HepG2 (cell line): ENCODE measurements around the gene LENG1. TPM values are rescaled to one million over a fixed set of nuclear protein-coding genes. Genes with fewer than 3 reads are reported as not detected.

ENCODE experiments used
- ATAC-seq: fragments of 200-7000 bp; cut with Tn5 transposase; 3 replicates; pipeline ENCODE4 v1.9.1; 2020; ENCODE audit warnings: mild to moderate bottlenecking, moderate library complexity
- BruUV-seq: library from RNA; stranded (reverse); fragments of 400-500 nt; replicated peaks from 2 replicates; lab custom pipeline; 2021; lab: Mats Ljungman, UMichigan
- CTCF ChIA-PET: fragments of 300-600 bp; formaldehyde crosslinking; extraction: SDS; loops from one replicate; lab custom pipeline; 2021; ENCODE audit warnings: low total read pairs, inconsistent platforms, low intra/inter-chr PET ratio; lab: Yijun Ruan, JAX
- POLR2A ChIA-PET: fragments of 350-600 bp; sonication (Branson Sonifier 250); formaldehyde crosslinking; loops from one replicate; lab custom pipeline; 2020; ENCODE audit warnings: antibody characterized with exemption, inconsistent platforms; lab: Yijun Ruan, JAX
- DNase-seq: peaks from one replicate; pipeline ENCODE4 v3.0.0-alpha.2; 2015; ENCODE audit warnings: low spot score
- FAIRE-seq: peaks from 3 replicates; lab custom pipeline; 2011; peaks lifted over from hg19 to GRCh38; lab: Jason Lieb, UNC
- H2AFZ ChIP-seq: one replicate; pipeline ENCODE4 v1.6.1; 2011; ENCODE audit warnings: low read length, inconsistent platforms
- H3K27ac ChIP-seq: fragments of 300-600 bp; 3 replicates; pipeline ENCODE4 v1.8.0; 2011; ENCODE audit warnings: mixed run types, mild to moderate bottlenecking, mixed read lengths, low read length, inconsistent platforms; ENCODE audit not compliant: insufficient read depth; ENCODE audit errors: extremely low read length
- H3K27me3 ChIP-seq, 2 experiments: fragments of 200-600 bp in 1 of 2; 2 replicates in 1 of 2; 3 replicates in 1 of 2; pipeline versions ENCODE4 v1.6.0 to v1.8.0; 2011; ENCODE audit warnings: low read length in 2 of 2, mild to moderate bottlenecking in 2 of 2, moderate library complexity in 2 of 2, inconsistent platforms in 1 of 2; ENCODE audit not compliant: insufficient read depth in 2 of 2, control insufficient read depth in 1 of 2
- H3K36me3 ChIP-seq, 2 experiments: fragments of 200-600 bp in 1 of 2; replicated peaks in 1 of 2; 2 replicates in 1 of 2; 3 replicates in 1 of 2; pipeline versions ENCODE4 v1.5.1 to v1.8.0; 2011; ENCODE audit warnings: low read length in 2 of 2, inconsistent platforms in 1 of 2; ENCODE audit not compliant: insufficient read depth in 2 of 2, control insufficient read depth in 1 of 2
- H3K4me1 ChIP-seq: 2 replicates; pipeline ENCODE4 v1.5.1; 2012; ENCODE audit warnings: low read length, inconsistent platforms; ENCODE audit not compliant: insufficient read depth
- H3K4me2 ChIP-seq: 2 replicates; pipeline ENCODE4 v1.6.0; 2011; ENCODE audit warnings: low read depth, low read length, inconsistent platforms
- H3K4me3 ChIP-seq, 3 experiments: fragments of 200-600 bp in 1 of 3; sonication (generic), shearing (Covaris generic) in 1 of 3; replicated peaks in 1 of 3; 2 replicates each; pipeline ENCODE4 v1.5.1; 2011 to 2016; ENCODE audit warnings: low read length in 3 of 3, inconsistent platforms in 2 of 3, low read depth in 2 of 3, mild to moderate bottlenecking in 2 of 3, control low read depth in 1 of 3, mixed read lengths in 1 of 3; ENCODE audit not compliant: insufficient read depth in 1 of 3
- H3K79me2 ChIP-seq: one replicate; pipeline ENCODE4 v1.6.1; 2011; ENCODE audit warnings: low read length, inconsistent platforms; ENCODE audit not compliant: insufficient read depth
- H3K9ac ChIP-seq: 2 replicates; pipeline ENCODE4 v1.6.0; 2011; ENCODE audit warnings: mild to moderate bottlenecking, low read depth, low read length, inconsistent platforms; ENCODE audit not compliant: insufficient read depth
- H3K9me3 ChIP-seq: 2 replicates; pipeline ENCODE4 v1.5.1; 2012; ENCODE audit warnings: mild to moderate bottlenecking, low read length
- H4K20me1 ChIP-seq: 2 replicates; pipeline ENCODE4 v1.6.0; 2011; ENCODE audit warnings: inconsistent platforms, mild to moderate bottlenecking, low read length, moderate library complexity; ENCODE audit not compliant: insufficient read depth
- BCL6 ChIP-seq: IDR thresholded peaks from 2 replicates; pipeline ENCODE4 v1.6.1; 2016; ENCODE audit warnings: missing genetic modification reagents, missing compliant biosample characterization
- CEBPZ ChIP-seq: IDR thresholded peaks from 2 replicates; pipeline ENCODE4 v1.6.1; 2012; ENCODE audit warnings: low read length, improper control_type of control experiment
- FOXP1 ChIP-seq, 2 experiments: fragments of 450-650 bp in 1 of 2; IDR thresholded peaks; 2 replicates each; pipeline ENCODE4 v1.6.1; 2017 to 2018; ENCODE audit warnings: antibody characterized with exemption in 1 of 2
- JARID2 ChIP-seq: sonication (generic); formaldehyde crosslinking; IDR thresholded peaks from 2 replicates; pipeline ENCODE4 v1.8.1; 2023; ENCODE audit warnings: missing genetic modification reagents, inconsistent platforms; ENCODE audit not compliant: insufficient replicate concordance
- MIXL1 ChIP-seq: IDR thresholded peaks from 2 replicates; pipeline ENCODE4 v1.6.1; 2016
- NPAS2 ChIP-seq: sonication (generic); formaldehyde crosslinking; IDR thresholded peaks from 2 replicates; pipeline ENCODE4 v1.8.0; 2022; ENCODE audit warnings: mild to moderate bottlenecking, missing genetic modification reagents, borderline replicate concordance
- PBX2 ChIP-seq: IDR thresholded peaks from 2 replicates; pipeline ENCODE4 v1.6.1; 2016; ENCODE audit warnings: control low read depth
- POGZ ChIP-seq: sonication (generic); formaldehyde crosslinking; IDR thresholded peaks from 2 replicates; pipeline ENCODE4 v1.4.0; 2020; ENCODE audit warnings: mild to moderate bottlenecking, missing genetic modification reagents
- POLR2G ChIP-seq: fragments of 200-400 bp; formaldehyde crosslinking; IDR thresholded peaks from 2 replicates; pipeline ENCODE4 v1.6.1; 2018; ENCODE audit warnings: mild to moderate bottlenecking, low read depth, low read length, moderate library complexity
- PTBP1 ChIP-seq: fragments of 200-400 bp; formaldehyde crosslinking; IDR thresholded peaks from 2 replicates; pipeline ENCODE4 v1.6.1; 2018; ENCODE audit warnings: low read length, low read depth; ENCODE audit not compliant: poor library complexity, severe bottlenecking
- RBFOX2 ChIP-seq: fragments of 200-400 bp; formaldehyde crosslinking; IDR thresholded peaks from 2 replicates; pipeline ENCODE4 v1.6.1; 2017; ENCODE audit warnings: low read depth, mild to moderate bottlenecking, low read length
- RFX3 ChIP-seq: IDR thresholded peaks from 2 replicates; pipeline ENCODE4 v1.6.1; 2016; ENCODE audit warnings: missing biosample characterization, missing genetic modification reagents
- TBX3 ChIP-seq: fragments of 450-650 bp; IDR thresholded peaks from 2 replicates; pipeline ENCODE4 v1.6.1; 2017; ENCODE audit warnings: antibody characterized with exemption, mild to moderate bottlenecking, inconsistent platforms, borderline replicate concordance
- ZC3H4 ChIP-seq: sonication (generic); formaldehyde crosslinking; IDR thresholded peaks from 2 replicates; pipeline ENCODE4 v1.4.0; 2020; ENCODE audit warnings: missing genetic modification reagents, borderline replicate concordance
- ZFP36L2 ChIP-seq: sonication (generic); formaldehyde crosslinking; IDR thresholded peaks from 2 replicates; pipeline ENCODE4 v1.4.0; 2020; ENCODE audit warnings: missing genetic modification reagents
- ZNF234 ChIP-seq: sonication (generic); formaldehyde crosslinking; conservative IDR thresholded peaks from 2 replicates; pipeline ENCODE4 v1.5.1; 2020; ENCODE audit warnings: mild to moderate bottlenecking, missing genetic modification reagents
- ZNF484 ChIP-seq: sonication (generic); formaldehyde crosslinking; IDR thresholded peaks from 2 replicates; pipeline ENCODE4 v1.5.1; 2020; ENCODE audit warnings: mild to moderate bottlenecking, low read depth, missing genetic modification reagents, borderline replicate concordance
- ZNF558 ChIP-seq: sonication (generic); formaldehyde crosslinking; IDR thresholded peaks from 2 replicates; pipeline ENCODE4 v1.9.0; 2022; ENCODE audit warnings: mild to moderate bottlenecking, missing genetic modification reagents, borderline replicate concordance
- ZNF563 ChIP-seq: sonication (generic); formaldehyde crosslinking; IDR thresholded peaks from 2 replicates; pipeline ENCODE4 v1.8.0; 2022; ENCODE audit warnings: mild to moderate bottlenecking, moderate library complexity, missing genetic modification reagents
- WGBS: methylation state at CpG from one replicate; pipeline ENCODE4 v1.1.6; 2017; ENCODE audit warnings: low lambda C conversion rate; 5-methylcytosine and 5-hydroxymethylcytosine counted together
- in situ Hi-C: cut with HindIII; loops from 2 replicates; pipeline ENCODE4 v1.10.0; 2017; ENCODE audit warnings: low pct_unique_long_range_greater_than_20kb; ENCODE audit not compliant: extremely low pct_ligation_motif_present
- intact Hi-C: fragments of 100-400 bp; cut with micrococcal nuclease; formaldehyde crosslinking; loops from one replicate; pipeline ENCODE4 v1.10.0; 2022; ENCODE audit not compliant: unreplicated experiment
- polyA plus RNA-seq, 8 experiments: library from polyadenylated mRNA; depleted of rRNA in 3 of 8; stranded (reverse) in 7 of 8; unstranded in 1 of 8; fragments of >200 nt; fragmentation: Illumina TruSeq in 4 of 8; extraction: Trizol in 4 of 8; gene quantifications; 2 replicates each; pipeline versions ENCODE4 v1.2.1 to v1.2.3, GENCODE V29; 2011 to 2016; ENCODE audit warnings: low read depth in 4 of 8, missing spikeins in 1 of 8, mixed read lengths in 1 of 8; ENCODE audit not compliant: insufficient read depth in 1 of 8
- total RNA-seq, 5 experiments: library from RNA; depleted of rRNA; stranded (reverse); fragments of >200 nt; fragmentation: Illumina TruSeq; extraction: Trizol; gene quantifications; 2 replicates each; pipeline ENCODE4 v1.2.3, GENCODE V29; 2016; ENCODE audit warnings: low read depth in 1 of 5

Gene LENG1
- total and polyA plus RNA-seq, 2 of the 13 experiments (the other 11 are each of a cell fraction or from before 2014, with no cell fraction given) = 1.8 to 3.8 TPM

DNA sequence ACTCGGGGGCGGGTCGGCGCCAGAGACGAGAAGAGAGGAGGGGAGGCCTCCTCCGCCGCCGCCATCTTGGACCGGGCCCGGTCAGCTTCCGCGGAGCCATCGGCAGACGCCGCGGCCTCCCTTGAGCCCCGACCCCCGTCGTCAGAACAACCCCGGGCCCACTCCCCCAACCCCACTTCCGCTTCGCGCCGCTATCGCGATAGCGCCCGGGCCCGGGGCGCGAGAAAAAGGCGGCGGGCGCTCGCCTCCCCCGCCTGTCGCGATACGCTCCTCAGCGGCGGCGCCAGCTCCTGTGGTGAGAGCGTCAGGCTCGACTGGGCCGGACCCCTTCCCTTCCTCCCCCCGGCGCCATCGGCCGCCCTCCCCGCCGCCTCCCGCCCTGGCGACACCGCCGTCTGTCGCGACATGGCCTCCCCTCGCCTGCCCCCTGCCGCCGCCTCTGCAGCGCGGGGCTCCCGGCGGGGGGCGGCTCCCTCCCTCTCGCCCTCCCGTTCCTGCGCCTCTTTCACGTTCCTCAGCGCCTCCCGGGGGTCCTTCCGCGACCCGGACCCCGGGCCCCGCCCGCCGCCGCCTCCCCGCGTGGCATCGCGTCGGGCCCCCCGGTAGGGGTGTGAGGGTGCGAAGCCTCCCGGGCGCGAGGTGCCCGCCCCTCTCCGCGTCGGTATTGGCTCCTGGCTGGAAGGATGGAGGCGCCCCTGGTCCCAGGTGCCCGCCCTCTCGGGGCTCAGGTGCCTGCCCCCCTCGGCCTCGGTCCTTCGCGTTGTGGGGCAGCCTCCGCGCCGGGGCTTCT lies 21.6 kb downstream of the LENG1 start, which contains the start of gene CNOT3 (continued):
- TF ChIP-seq FOXP1 (IDR thresholded peaks at IDR 0.05) (no peak), FOXP1 (CRISPR knock-in tag; IDR thresholded peaks at IDR 0.05) (no peak), PTBP1 (no peak), ZNF558 (CRISPR knock-in tag) (no peak), NPAS2 (no peak), TBX3 (no peak), ZNF484 (no peak), ZNF563 (peak; percentile 72; the same call in 1 of the 2 replicates), BCL6 (CRISPR knock-in tag) (no peak), POGZ (CRISPR knock-in tag) (no peak), JARID2 (CRISPR knock-in tag) (no peak), MIXL1 (CRISPR knock-in tag) (no peak)

- peak; percentile 98 for FAIRE-seq
- no TSS peak for BruUV-seq
- Histone ChIP-seq H3K27me3 (no peaks in the 10 kb centered on the region; a peak in 1 of 5 replicates), H3K4me1 (peaks cover 42% of the 10 kb centered on the region), H3K9me3 (peaks cover 5% of the 10 kb centered on the region), H3K79me2 (peaks cover 37% of the 10 kb centered on the region), H3K4me2 (peak overlapping the region; percentile 94), H3K36me3 (peaks cover 12 to 25% of the 10 kb centered on the region in 2 experiments), H3K9ac (peak overlapping the region; percentile 97), H3K4me3 (peak overlapping the region; percentile 62 to 86 (median 82)), H2AFZ (peak overlapping the region; percentile 72), H4K20me1 (peaks cover 8% of the 10 kb centered on the region; the same call in 1 of the 2 replicates), H3K27ac (peak overlapping the region; percentile 88)
- ChIA-PET CTCF (no interaction called here), POLR2A (interaction anchor here (0.7 to 2.8 kb wide), 27 partner anchors 10 to 978 kb away, joined by 3 to 73 read pairs (median 5); partner anchors contain the start of genes LENG1, LENG8, LENG9 and MBOAT7)
- in situ Hi-C loops (no loop called here), intact Hi-C loops (loop anchor here (5.0 kb wide), 1 partner anchor 65 kb away; the partner anchor contains the start of gene RPS9)
- WGBS = 0% methylated on average over 28 of the region's 46 CpGs
- peak; percentile 100 for DNase-seq
- peak; percentile 88 for ATAC-seq
- peak; percentile 80 for TF ChIP-seq POLR2G
- peak; percentile 94 for TF ChIP-seq PBX2 (CRISPR knock-in tag)
- TF ChIP-seq ZNF234 (CRISPR knock-in tag) = no peak
- TF ChIP-seq ZFP36L2 (CRISPR knock-in tag) = no peak
- TF ChIP-seq CEBPZ = peak; percentile 73
- TF ChIP-seq RBFOX2 = no peak
- TF ChIP-seq RFX3 (CRISPR knock-in tag) = no peak
- TF ChIP-seq ZC3H4 (CRISPR knock-in tag) = no peak
Observed at GRCh38 chr19:54136864-54137698, 22.4 kb downstream of the LENG1 start.
